Fibroblast of lung (primary cell): ENCODE data around the gene OR6C70.

Experiments
- EZH2 ChIP-seq: IDR thresholded peaks from 2 replicates; pipeline ENCODE4 v1.5.1; 2012; ENCODE audit warnings: low read length, control low read depth, mild to moderate bottlenecking; ENCODE audit errors: missing control alignments
- TF ChIP-seq, protein P1 (sequence below), 2 donors: IDR thresholded peaks in 1 of 2; conservative IDR thresholded peaks in 1 of 2; 1 replicate in 1 of 2; 2 replicates in 1 of 2; pipeline ENCODE4 v1.5.1; 2011 to 2012; ENCODE audit warnings: low read length in 2 of 2, control low read depth in 1 of 2, inconsistent platforms in 1 of 2, low read depth in 1 of 2, mild to moderate bottlenecking in 1 of 2

DNA sequence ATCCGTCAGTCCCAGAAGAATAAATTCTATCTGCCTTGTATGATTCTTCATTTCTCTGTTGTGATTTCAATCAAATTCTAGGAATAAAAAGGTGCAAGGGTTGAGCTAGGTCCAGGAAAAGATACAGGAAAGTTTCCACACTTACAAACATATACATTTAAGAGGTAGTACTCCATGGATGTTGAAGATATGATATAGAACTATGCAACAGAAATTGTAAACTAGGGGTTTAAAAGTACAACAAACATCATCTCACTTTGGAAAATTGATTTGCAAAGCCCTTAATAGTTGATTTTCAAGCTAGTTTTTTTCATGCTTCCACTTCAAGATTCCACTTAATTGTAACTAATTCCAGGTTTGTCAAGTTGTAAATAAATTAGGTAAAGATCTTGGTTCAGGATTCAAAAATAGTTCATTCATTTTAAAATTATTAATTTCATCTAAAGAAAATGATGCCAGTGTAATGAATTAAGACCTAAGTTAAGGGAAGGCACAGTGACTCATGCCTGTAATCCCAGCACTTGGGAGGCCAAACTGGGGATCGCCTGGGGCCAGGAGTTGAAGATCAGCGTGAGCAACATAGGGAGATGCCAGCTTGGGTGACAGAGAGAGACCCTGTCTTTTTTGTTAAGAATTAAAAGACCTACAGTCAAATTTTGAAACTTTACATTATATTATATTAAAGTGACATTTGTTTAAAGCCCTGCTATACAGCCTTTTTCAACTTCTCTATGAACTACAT is at the start of gene OR6C70:
- TF ChIP-seq, protein P1, sequence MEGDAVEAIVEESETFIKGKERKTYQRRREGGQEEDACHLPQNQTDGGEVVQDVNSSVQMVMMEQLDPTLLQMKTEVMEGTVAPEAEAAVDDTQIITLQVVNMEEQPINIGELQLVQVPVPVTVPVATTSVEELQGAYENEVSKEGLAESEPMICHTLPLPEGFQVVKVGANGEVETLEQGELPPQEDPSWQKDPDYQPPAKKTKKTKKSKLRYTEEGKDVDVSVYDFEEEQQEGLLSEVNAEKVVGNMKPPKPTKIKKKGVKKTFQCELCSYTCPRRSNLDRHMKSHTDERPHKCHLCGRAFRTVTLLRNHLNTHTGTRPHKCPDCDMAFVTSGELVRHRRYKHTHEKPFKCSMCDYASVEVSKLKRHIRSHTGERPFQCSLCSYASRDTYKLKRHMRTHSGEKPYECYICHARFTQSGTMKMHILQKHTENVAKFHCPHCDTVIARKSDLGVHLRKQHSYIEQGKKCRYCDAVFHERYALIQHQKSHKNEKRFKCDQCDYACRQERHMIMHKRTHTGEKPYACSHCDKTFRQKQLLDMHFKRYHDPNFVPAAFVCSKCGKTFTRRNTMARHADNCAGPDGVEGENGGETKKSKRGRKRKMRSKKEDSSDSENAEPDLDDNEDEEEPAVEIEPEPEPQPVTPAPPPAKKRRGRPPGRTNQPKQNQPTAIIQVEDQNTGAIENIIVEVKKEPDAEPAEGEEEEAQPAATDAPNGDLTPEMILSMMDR (conservative IDR thresholded peaks at IDR 0.05 in 1 of 2, IDR thresholded peaks at IDR 0.05 in 1 of 2; ENCODE audit: low read depth in 1 of 2, low read length in 2 of 2), result no peak
- no peak for TF ChIP-seq EZH2
